MV-4-11 (cell line): ENCODE results near the gene HEXB.

ENCODE experiments used
- DNase-seq: peaks from one replicate; lab custom pipeline; 2025; lab: John Stamatoyannopoulos, UW

The HEXB gene

GRCh38 chr5:74684900-74685851 lies at the start of gene HEXB:
TSS of gene HEXB (plus strand) at chr5:74685233. CDS start at chr5:74685261, 28 bp downstream.
- DNase-seq: peak; percentile 67

- DNase-seq: no peak
Observed at GRCh38 chr5:74636149-74636548, 48.9 kb upstream of the HEXB start.

GRCh38 chr5:74636552-74636951 lies 48.5 kb upstream of the HEXB start:
- no peak for DNase-seq

- DNase-seq: no peak
Observed at GRCh38 chr5:74638544-74638969, 46.5 kb upstream of the HEXB start.

- no peak for DNase-seq
Observed at GRCh38 chr5:74638970-74639806, 45.8 kb upstream of the HEXB start.

- peak; percentile 21 for DNase-seq
Observed at GRCh38 chr5:74639807-74640449, 45.1 kb upstream of the HEXB start.

- peak; percentile 82 for DNase-seq
Observed at GRCh38 chr5:74640450-74640953, 44.5 kb upstream of the HEXB start, which contains the start of gene ENC1. TSS of gene ENC1 (minus strand) at chr5:74640728. CDS start at chr5:74636485, 4,243 bp downstream.

GRCh38 chr5:74640954-74641734 lies 43.9 kb upstream of the HEXB start:
- peak; percentile 65 for DNase-seq

- peak; percentile 87 for DNase-seq
Observed at GRCh38 chr5:74641735-74642542, 43.1 kb upstream of the HEXB start.

GRCh38 chr5:74642543-74642863 lies 42.5 kb upstream of the HEXB start:
- no peak for DNase-seq

GRCh38 chr5:74643111-74643562 lies 41.9 kb upstream of the HEXB start:
- peak; percentile 93 for DNase-seq

- DNase-seq: no peak
Observed at GRCh38 chr5:74647096-74647495, 37.9 kb upstream of the HEXB start.

- DNase-seq: peak; percentile 63
Observed at GRCh38 chr5:74648835-74649293, 36.2 kb upstream of the HEXB start.

- DNase-seq: no peak
Observed at GRCh38 chr5:74649421-74649973, 35.5 kb upstream of the HEXB start.

GRCh38 chr5:74651710-74652109 lies 33.3 kb upstream of the HEXB start:
- no peak for DNase-seq

GRCh38 chr5:74652576-74652975 lies 32.5 kb upstream of the HEXB start:
- no peak for DNase-seq

- DNase-seq: no peak
Observed at GRCh38 chr5:74653991-74654390, 31.0 kb upstream of the HEXB start.

GRCh38 chr5:74655206-74655605 lies 29.8 kb upstream of the HEXB start:
- DNase-seq: no peak

- DNase-seq: no peak
Observed at GRCh38 chr5:74655716-74656115, 29.3 kb upstream of the HEXB start.

- no peak for DNase-seq
Observed at GRCh38 chr5:74657165-74657564, 27.9 kb upstream of the HEXB start.
